Adrenal gland (tissue), 12 donors: ENCODE measurements around the gene ZNF428. TPM values are rescaled to one million over a fixed set of nuclear protein-coding genes. Genes with fewer than 3 reads are reported as not detected.
"Not testable (repeated sequence)": the region's sequence is repeated elsewhere in the genome, so short reads cannot be mapped to it uniquely, and the experiment has no call there.

Experiments
- DNase-seq, 7 donors: peaks; one replicate each; pipeline ENCODE4 v3.0.0-alpha.2; 2019 to 2020
- H3K27ac ChIP-seq, 5 donors: fragments of 200-600 bp; sonication (generic) in 4 of 5; 1 replicate in 3 of 5; 2 replicates in 2 of 5; pipeline versions ENCODE4 v1.5.1 to v1.8.0; 2016 to 2020; ENCODE audit warnings: mild to moderate bottlenecking in 1 of 5
- H3K27me3 ChIP-seq: fragments of 200-600 bp; 2 replicates; pipeline ENCODE4 v1.8.0; 2021
- H3K36me3 ChIP-seq, 2 donors: fragments of 200-600 bp; replicated peaks in 1 of 2; 1 replicate in 1 of 2; 2 replicates in 1 of 2; pipeline versions ENCODE4 v1.5.1 to v1.8.0; 2018 to 2022
- H3K4me1 ChIP-seq, 2 donors: fragments of 200-600 bp; replicated peaks in 1 of 2; 1 replicate in 1 of 2; 2 replicates in 1 of 2; pipeline versions ENCODE4 v1.5.1 to v1.8.0; 2018 to 2021
- H3K4me3 ChIP-seq, 4 donors: fragments of 200-600 bp; sonication (generic) in 3 of 4; one replicate each; pipeline ENCODE4 v1.5.1; 2016 to 2018
- H3K9me3 ChIP-seq, 3 donors: fragments of 200-600 bp; sonication (generic) in 1 of 3; replicated peaks in 1 of 3; 1 replicate in 2 of 3; 2 replicates in 1 of 3; pipeline versions ENCODE4 v1.5.1 to v1.8.0; 2016 to 2021
- CTCF ChIP-seq, 6 experiments: fragments of 450-650 bp in 4 of 6; fragments of 200-600 bp in 2 of 6; sonication (generic) in 1 of 6; IDR thresholded peaks; 1 replicate in 5 of 6; 2 replicates in 1 of 6; pipeline versions ENCODE4 v1.5.1 to v1.8.0; 2016 to 2021; ENCODE audit warnings: antibody characterized with exemption in 6 of 6, mild to moderate bottlenecking in 2 of 6, moderate library complexity in 1 of 6
- POLR2A ChIP-seq, 2 donors: fragments of 450-650 bp; IDR thresholded peaks; one replicate each; pipeline ENCODE4 v1.6.1; 2017; ENCODE audit warnings: antibody characterized with exemption in 2 of 2, mild to moderate bottlenecking in 2 of 2, moderate library complexity in 1 of 2
- WGBS, 4 donors: extraction: QIAGEN DNeasy Blood & Tissue Kit in 2 of 4; methylation state at CpG; one replicate each; pipeline versions ENCODE4 v1.1.5 to v1.1.7; 2013 to 2017; 5-methylcytosine and 5-hydroxymethylcytosine counted together
- intact Hi-C, 2 donors: fragments of 100-400 bp; cut with DNase I; formaldehyde crosslinking; loops; one replicate each; pipeline versions ENCODE4 v1.14.1 to v1.15.0; 2022 to 2023
- polyA plus RNA-seq, 3 donors: library from polyadenylated mRNA; stranded (reverse); fragments of 200-250 nt in 2 of 3; fragments of 350-450 nt in 1 of 3; fragmentation: Illumina TruSeq in 1 of 3; extraction: RNeasy Lipid Tissue Mini Kit (QIAGEN cat#74804) in 1 of 3; gene quantifications; one replicate each; pipeline ENCODE4 v1.2.3, GENCODE V29; 2013 to 2014
- total RNA-seq, 9 donors: library from RNA; depleted of rRNA in 4 of 9; stranded (reverse); fragments of >200 nt in 4 of 9; fragments of 120-200 nt in 1 of 9; fragmentation: NEBNext Ultra II Directional in 1 of 9; extraction: Animal tissue kit (Norgen Biotek cat#: 25700) in 1 of 9; gene quantifications; one replicate each; pipeline versions ENCODE4 v1.1.0 to v1.2.4, GENCODE V29; 2013 to 2023
- donor health status: healthy with polysubstance abuse.
- donor health status: Bipolar disorder and iron deficiency.
- donor health status: DM: yes; HTN: yes; CAD: no.
- donor health status: DM: no; HTN: no; CAD: no.
- donor health status: DM: no; HTN: no; CAD: no.
- donor health status: DM: yes; HTN: yes; CAD: no.

Gene ZNF428
- total and polyA plus RNA-seq, 12 donors = 10.3 to 214 (median 58.8) TPM

- no peak overlapping the region for H3K4me3 ChIP-seq
- intact Hi-C loops = loop anchor here (5.0 to 10.0 kb wide), 3 partner anchors 36 to 62 kb away; no protein-coding TSS in a partner anchor
- 88 to 96% (median 93%) methylated on average over 15 to 37 of the region's 37 CpGs for WGBS, 4 donors
- peaks cover 0 to 42% of the 10 kb centered on the region in 2 donors for H3K36me3 ChIP-seq
- H3K9me3 ChIP-seq = no peaks in the 10 kb centered on the region
- peaks cover 19 to 23% of the 10 kb centered on the region in 2 donors for H3K4me1 ChIP-seq
- DNase-seq = no peak
- TF ChIP-seq POLR2A (IDR thresholded peaks at IDR 0.05) (no peak), CTCF (IDR thresholded peaks at IDR 0.05) (no peak)
- H3K27me3 ChIP-seq = no peaks in the 10 kb centered on the region
- H3K27ac ChIP-seq = no peak overlapping the region
Measured at GRCh38 chr19:43592800-43593350, 26.6 kb downstream of the ZNF428 start.

DNA sequence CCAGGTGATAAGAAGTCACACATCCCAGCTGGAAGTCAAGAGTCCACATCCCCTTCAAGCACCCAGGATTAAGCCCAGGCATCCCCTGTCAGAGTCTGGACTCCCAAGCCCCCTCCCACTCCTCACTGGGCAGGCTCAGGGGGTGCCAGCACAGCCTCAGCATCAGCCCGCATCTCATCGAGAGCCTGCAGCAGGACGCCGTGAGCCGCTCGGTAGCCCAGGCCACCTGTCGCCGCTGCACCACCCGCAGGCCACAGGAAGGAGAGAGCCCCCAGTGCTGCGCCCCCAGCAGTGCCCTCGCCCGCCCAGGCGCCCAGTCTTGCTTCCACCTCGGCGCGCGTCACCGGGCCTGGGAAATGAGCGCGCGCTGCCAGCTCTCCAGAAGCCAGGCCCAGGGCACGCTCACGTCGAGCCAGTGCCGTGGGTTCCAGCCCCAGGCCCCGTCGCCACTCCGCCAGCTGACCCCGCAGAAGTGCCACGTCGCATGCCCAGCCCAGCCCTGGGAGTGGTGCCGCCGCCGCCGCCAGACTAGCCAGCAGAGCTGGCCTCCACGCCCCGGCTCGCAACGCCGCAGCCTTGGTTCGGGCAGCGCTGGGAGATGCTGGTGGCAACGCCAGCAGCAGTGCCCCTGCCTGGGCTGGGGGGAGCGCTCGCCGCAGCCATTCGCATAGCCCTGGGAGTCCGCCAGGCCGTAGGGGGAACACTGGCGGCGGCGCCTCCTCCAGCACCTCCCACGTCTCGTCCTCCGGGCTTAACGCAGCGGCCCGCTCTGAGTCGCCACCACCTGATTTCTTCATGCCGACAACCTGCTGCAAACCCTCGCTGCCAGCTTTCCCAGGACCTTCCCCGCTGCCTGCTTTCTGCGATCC, 27.3 kb downstream of the ZNF428 start:
- WGBS, 4 donors = 95 to 96% (median 96%) methylated on average over 24 to 63 of the region's 63 CpGs
- peaks cover 0 to 42% of the 10 kb centered on the region in 2 donors for H3K36me3 ChIP-seq

GRCh38 chr19:43589678-43590077, 29.8 kb downstream of the ZNF428 start:
- Histone ChIP-seq H3K36me3 (peaks cover 0 to 42% of the 10 kb centered on the region in 2 donors), H3K9me3 (no peaks in the 10 kb centered on the region), H3K27ac (no peak overlapping the region), H3K4me1 (peaks cover 8 to 10% of the 10 kb centered on the region in 2 donors), H3K27me3 (no peaks in the 10 kb centered on the region), H3K4me3 (no peak overlapping the region)
- 76 to 89% (median 82%) methylated on average over 6 of the region's 6 CpGs for WGBS, 4 donors
- DNase-seq = no peak
- TF ChIP-seq CTCF (IDR thresholded peaks at IDR 0.05) = no peak
- no peak for TF ChIP-seq POLR2A (IDR thresholded peaks at IDR 0.05)
- intact Hi-C loops = loop anchor here (5.0 to 10.0 kb wide), 3 partner anchors 32 to 65 kb away; no protein-coding TSS in a partner anchor

More for the DNA sequence above, 27.3 kb downstream of the ZNF428 start:
- Histone ChIP-seq H3K27me3 (no peaks in the 10 kb centered on the region), H3K4me1 (peaks cover 12 to 15% of the 10 kb centered on the region in 2 donors), H3K4me3 (no peak overlapping the region), H3K27ac (no peak overlapping the region), H3K9me3 (no peaks in the 10 kb centered on the region)
- TF ChIP-seq POLR2A (IDR thresholded peaks at IDR 0.05) = no peak
- TF ChIP-seq CTCF (IDR thresholded peaks at IDR 0.05) = no peak
- DNase-seq = no peak
- intact Hi-C loops = loop anchor here (5.0 to 10.0 kb wide), 3 partner anchors 35 to 63 kb away; no protein-coding TSS in a partner anchor

DNA sequence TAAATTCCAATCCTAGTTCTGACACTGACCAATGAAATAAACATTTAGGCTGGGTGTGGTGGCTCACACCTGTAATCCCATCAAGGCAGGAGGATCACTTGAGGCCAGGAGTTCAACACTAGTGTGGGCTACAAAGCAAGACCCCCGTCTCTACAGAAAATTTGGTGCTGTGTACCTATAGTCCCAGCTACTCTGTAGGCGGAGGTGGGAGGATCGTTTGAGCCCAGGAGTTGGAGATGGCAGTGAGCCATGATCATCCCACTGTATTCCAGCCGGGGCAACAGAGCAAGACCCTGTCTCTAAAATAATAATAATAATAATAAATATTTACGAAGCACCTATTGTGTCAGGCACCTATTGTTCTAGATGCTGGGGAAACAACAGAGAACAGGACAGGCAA, 30.2 kb downstream of the ZNF428 start:
- no peak for TF ChIP-seq CTCF (IDR thresholded peaks at IDR 0.05)
- H3K4me1 ChIP-seq = peaks cover 4 to 10% of the 10 kb centered on the region in 2 donors
- intact Hi-C loops = no loop called here
- H3K27ac ChIP-seq = no peak overlapping the region
- peaks cover 0 to 42% of the 10 kb centered on the region in 2 donors for H3K36me3 ChIP-seq
- no peaks in the 10 kb centered on the region for H3K9me3 ChIP-seq
- H3K4me3 ChIP-seq = no peak overlapping the region
- H3K27me3 ChIP-seq = no peaks in the 10 kb centered on the region
- 81 to 90% (median 85%) methylated on average over 5 of the region's 5 CpGs for WGBS, 4 donors
- no peak for DNase-seq

DNA sequence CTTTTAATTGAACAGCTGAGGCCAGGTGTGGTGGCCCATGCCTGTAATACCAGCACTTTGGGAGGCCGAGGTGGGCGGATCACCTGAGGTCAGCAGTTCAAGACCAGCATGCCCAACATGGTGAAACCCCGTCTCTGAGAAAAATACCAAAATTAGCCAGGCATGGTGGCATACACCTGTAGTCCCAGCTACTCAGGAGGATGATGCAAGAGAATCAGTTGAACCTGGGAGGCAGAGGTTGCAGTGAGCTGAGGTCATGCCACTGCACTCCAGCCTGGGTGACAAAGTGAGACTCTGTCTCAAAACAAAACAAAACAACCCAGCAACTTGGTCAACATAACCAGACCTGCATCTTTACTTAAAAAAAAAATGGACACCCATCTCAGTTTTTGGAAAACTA, 32.4 kb downstream of the ZNF428 start:
- DNase-seq, intact Hi-C loops, H3K9me3 ChIP-seq, H3K4me3 ChIP-seq, H3K27me3 ChIP-seq, H3K4me1 ChIP-seq, H3K27ac ChIP-seq: not testable (repeated sequence)
- WGBS, 4 donors = 95 to 100% (median 98%) methylated on average over 3 of the region's 3 CpGs
- peaks cover 0 to 24% of the 10 kb centered on the region in 2 donors for H3K36me3 ChIP-seq
